ENCODE results near the gene IL12B.
"Not testable (repeated sequence)": the region's sequence is repeated elsewhere in the genome, so short reads cannot be mapped to it uniquely, and the experiment has no call there.

Gene IL12B

GRCh38 chr5:159301466-159301865 is 28.8 kb downstream of the IL12B start:
- Histone ChIP-seq H3K27ac (ENCODE audit: insufficient read depth, low read length, poor library complexity, severe bottlenecking) (no peak overlapping the region), H3K9me3 (ENCODE audit: control insufficient read depth, low read length) (no peaks in the 10 kb centered on the region), H3K36me3 (ENCODE audit: control insufficient read depth, insufficient read depth, low read length) (no peaks in the 10 kb centered on the region), H3K4me1 (ENCODE audit: control insufficient read depth, insufficient read depth, low read length, poor library complexity, severe bottlenecking) (no peaks in the 10 kb centered on the region), H3K4me3 (ENCODE audit: insufficient read depth, low read depth, low read length, poor library complexity, severe bottlenecking) (no peak overlapping the region), H3K27me3 (replicated peaks; ENCODE audit: control insufficient read depth, insufficient read depth, low read length, poor library complexity, severe bottlenecking) (no peaks in the 10 kb centered on the region)
- DNase-seq = no peak

GRCh38 chr5:159297300-159297699 is 33.0 kb downstream of the IL12B start:
- not testable (repeated sequence) for H3K27me3 ChIP-seq (replicated peaks; ENCODE audit: control insufficient read depth, insufficient read depth, low read length, poor library complexity, severe bottlenecking); H3K4me3 ChIP-seq (ENCODE audit: insufficient read depth, low read depth, low read length, poor library complexity, severe bottlenecking); H3K4me1 ChIP-seq (ENCODE audit: control insufficient read depth, insufficient read depth, low read length, poor library complexity, severe bottlenecking); H3K9me3 ChIP-seq (ENCODE audit: control insufficient read depth, low read length); H3K27ac ChIP-seq (ENCODE audit: insufficient read depth, low read length, poor library complexity, severe bottlenecking); DNase-seq; H3K36me3 ChIP-seq (ENCODE audit: control insufficient read depth, insufficient read depth, low read length)

- H3K4me1 ChIP-seq (ENCODE audit: control insufficient read depth, insufficient read depth, low read length, poor library complexity, severe bottlenecking) = no peaks in the 10 kb centered on the region
- H3K27ac ChIP-seq (ENCODE audit: insufficient read depth, low read length, poor library complexity, severe bottlenecking) = no peak overlapping the region
- no peak overlapping the region for H3K4me3 ChIP-seq (ENCODE audit: insufficient read depth, low read depth, low read length, poor library complexity, severe bottlenecking)
- H3K9me3 ChIP-seq (ENCODE audit: control insufficient read depth, low read length) = no peaks in the 10 kb centered on the region
- no peaks in the 10 kb centered on the region for H3K27me3 ChIP-seq (replicated peaks; ENCODE audit: control insufficient read depth, insufficient read depth, low read length, poor library complexity, severe bottlenecking)
- H3K36me3 ChIP-seq (ENCODE audit: control insufficient read depth, insufficient read depth, low read length) = no peaks in the 10 kb centered on the region
- DNase-seq = no peak
Observed at GRCh38 chr5:159294921-159295320, 35.4 kb downstream of the IL12B start.

- Histone ChIP-seq H3K4me3 (ENCODE audit: insufficient read depth, low read depth, low read length, poor library complexity, severe bottlenecking) (no peak overlapping the region), H3K27me3 (replicated peaks; ENCODE audit: control insufficient read depth, insufficient read depth, low read length, poor library complexity, severe bottlenecking) (no peaks in the 10 kb centered on the region), H3K36me3 (ENCODE audit: control insufficient read depth, insufficient read depth, low read length) (no peaks in the 10 kb centered on the region), H3K4me1 (ENCODE audit: control insufficient read depth, insufficient read depth, low read length, poor library complexity, severe bottlenecking) (no peaks in the 10 kb centered on the region), H3K9me3 (ENCODE audit: control insufficient read depth, low read length) (no peaks in the 10 kb centered on the region), H3K27ac (ENCODE audit: insufficient read depth, low read length, poor library complexity, severe bottlenecking) (no peak overlapping the region)
- DNase-seq = no peak
Observed at GRCh38 chr5:159290741-159291140, 39.5 kb downstream of the IL12B start.

- Histone ChIP-seq H3K4me3 (ENCODE audit: insufficient read depth, low read depth, low read length, poor library complexity, severe bottlenecking) (no peak overlapping the region), H3K9me3 (ENCODE audit: control insufficient read depth, low read length) (no peaks in the 10 kb centered on the region), H3K36me3 (ENCODE audit: control insufficient read depth, insufficient read depth, low read length) (peaks cover 15% of the 10 kb centered on the region), H3K27me3 (replicated peaks; ENCODE audit: control insufficient read depth, insufficient read depth, low read length, poor library complexity, severe bottlenecking) (no peaks in the 10 kb centered on the region), H3K4me1 (ENCODE audit: control insufficient read depth, insufficient read depth, low read length, poor library complexity, severe bottlenecking) (no peaks in the 10 kb centered on the region), H3K27ac (ENCODE audit: insufficient read depth, low read length, poor library complexity, severe bottlenecking) (no peak overlapping the region)
- DNase-seq = no peak
Observed at GRCh38 chr5:159286420-159287035, 43.8 kb downstream of the IL12B start.

GRCh38 chr5:159274676-159275075 is 55.6 kb downstream of the IL12B start:
- no peak overlapping the region for H3K27ac ChIP-seq (ENCODE audit: insufficient read depth, low read length, poor library complexity, severe bottlenecking)
- no peaks in the 10 kb centered on the region for H3K27me3 ChIP-seq (replicated peaks; ENCODE audit: control insufficient read depth, insufficient read depth, low read length, poor library complexity, severe bottlenecking)
- H3K4me1 ChIP-seq (ENCODE audit: control insufficient read depth, insufficient read depth, low read length, poor library complexity, severe bottlenecking) = no peaks in the 10 kb centered on the region
- H3K4me3 ChIP-seq (ENCODE audit: insufficient read depth, low read depth, low read length, poor library complexity, severe bottlenecking) = no peak overlapping the region
- no peaks in the 10 kb centered on the region for H3K9me3 ChIP-seq (ENCODE audit: control insufficient read depth, low read length)
- peaks cover 29% of the 10 kb centered on the region for H3K36me3 ChIP-seq (ENCODE audit: control insufficient read depth, insufficient read depth, low read length)
- DNase-seq = no peak

- no peak overlapping the region for H3K4me3 ChIP-seq (ENCODE audit: insufficient read depth, low read depth, low read length, poor library complexity, severe bottlenecking)
- no peaks in the 10 kb centered on the region for H3K9me3 ChIP-seq (ENCODE audit: control insufficient read depth, low read length)
- no peaks in the 10 kb centered on the region for H3K27me3 ChIP-seq (replicated peaks; ENCODE audit: control insufficient read depth, insufficient read depth, low read length, poor library complexity, severe bottlenecking)
- no peak for DNase-seq
- H3K27ac ChIP-seq (ENCODE audit: insufficient read depth, low read length, poor library complexity, severe bottlenecking) = no peak overlapping the region
- H3K4me1 ChIP-seq (ENCODE audit: control insufficient read depth, insufficient read depth, low read length, poor library complexity, severe bottlenecking) = no peaks in the 10 kb centered on the region
- H3K36me3 ChIP-seq (ENCODE audit: control insufficient read depth, insufficient read depth, low read length) = peaks cover 22% of the 10 kb centered on the region
Observed at GRCh38 chr5:159273923-159274322, 56.4 kb downstream of the IL12B start.

GRCh38 chr5:159269723-159270122 is 60.6 kb downstream of the IL12B start:
- Histone ChIP-seq H3K9me3 (ENCODE audit: control insufficient read depth, low read length) (no peaks in the 10 kb centered on the region), H3K36me3 (ENCODE audit: control insufficient read depth, insufficient read depth, low read length) (peaks cover 19% of the 10 kb centered on the region), H3K27me3 (replicated peaks; ENCODE audit: control insufficient read depth, insufficient read depth, low read length, poor library complexity, severe bottlenecking) (no peaks in the 10 kb centered on the region), H3K4me3 (ENCODE audit: insufficient read depth, low read depth, low read length, poor library complexity, severe bottlenecking) (no peak overlapping the region), H3K27ac (ENCODE audit: insufficient read depth, low read length, poor library complexity, severe bottlenecking) (no peak overlapping the region), H3K4me1 (ENCODE audit: control insufficient read depth, insufficient read depth, low read length, poor library complexity, severe bottlenecking) (no peaks in the 10 kb centered on the region)
- DNase-seq = no peak

- peaks cover 15% of the 10 kb centered on the region for H3K36me3 ChIP-seq (ENCODE audit: control insufficient read depth, insufficient read depth, low read length)
- H3K4me3 ChIP-seq (ENCODE audit: insufficient read depth, low read depth, low read length, poor library complexity, severe bottlenecking); H3K4me1 ChIP-seq (ENCODE audit: control insufficient read depth, insufficient read depth, low read length, poor library complexity, severe bottlenecking); H3K27me3 ChIP-seq (replicated peaks; ENCODE audit: control insufficient read depth, insufficient read depth, low read length, poor library complexity, severe bottlenecking); H3K27ac ChIP-seq (ENCODE audit: insufficient read depth, low read length, poor library complexity, severe bottlenecking); H3K9me3 ChIP-seq (ENCODE audit: control insufficient read depth, low read length); DNase-seq: not testable (repeated sequence)
Observed at GRCh38 chr5:159266764-159267163, 63.5 kb downstream of the IL12B start.
